B cell (primary cell): ENCODE measurements around the gene OTUB2. TPM values are rescaled to one million over a fixed set of nuclear protein-coding genes. Genes with fewer than 3 reads are reported as not detected.

Source experiments
- ATAC-seq: fragments of 200-7000 bp; cut with Tn5 transposase; one replicate; pipeline ENCODE4 v1.10.0; 2021; ENCODE audit warnings: low read depth, mild to moderate bottlenecking, moderate number of reproducible peaks, moderate library complexity
- CTCF ChIA-PET: fragments of 350-600 bp; sonication (Branson Sonifier 250); formaldehyde crosslinking; loops from one replicate; lab custom pipeline; 2021; ENCODE audit warnings: antibody characterized with exemption, inconsistent platforms; lab: Charles Lee
- POLR2A ChIA-PET: fragments of 350-600 bp; sonication (Branson Sonifier 250); formaldehyde crosslinking; loops from one replicate; lab custom pipeline; 2021; ENCODE audit warnings: antibody characterized with exemption; lab: Charles Lee
- DNase-seq: peaks from one replicate; pipeline ENCODE4 v3.0.0; 2013
- H2AFZ ChIP-seq: 2 replicates; pipeline ENCODE4 v1.6.1; 2012; ENCODE audit warnings: mild to moderate bottlenecking, low read depth, low read length; ENCODE audit not compliant: insufficient read depth, poor library complexity, severe bottlenecking
- H3K27ac ChIP-seq, 2 donors: 1 replicate in 1 of 2; 2 replicates in 1 of 2; pipeline ENCODE4 v1.5.1; 2012 to 2013; ENCODE audit warnings: low read length in 2 of 2, mild to moderate bottlenecking in 2 of 2, moderate library complexity in 1 of 2
- H3K27me3 ChIP-seq, 4 experiments: fragments of 200-600 bp in 1 of 4; sonication (generic) in 1 of 4; replicated peaks in 1 of 4; 1 replicate in 2 of 4; 2 replicates in 2 of 4; pipeline versions ENCODE4 v1.6.1 to v1.7.0; 2013 to 2016; ENCODE audit warnings: low read length in 3 of 4, mild to moderate bottlenecking in 2 of 4, mixed read lengths in 1 of 4, moderate library complexity in 1 of 4; ENCODE audit not compliant: insufficient read depth in 4 of 4, control insufficient read depth in 3 of 4; ENCODE audit errors: control extremely low read depth in 1 of 4
- H3K36me3 ChIP-seq, 2 experiments: replicated peaks in 1 of 2; 1 replicate in 1 of 2; 2 replicates in 1 of 2; pipeline versions ENCODE4 v1.6.1 to v1.7.1; 2013; ENCODE audit warnings: low read length in 1 of 2; ENCODE audit not compliant: insufficient read depth in 2 of 2, control insufficient read depth in 1 of 2; ENCODE audit errors: control extremely low read depth in 1 of 2, extremely low read depth in 1 of 2
- H3K4me1 ChIP-seq, 2 donors: fragments of 200-600 bp in 1 of 2; sonication (generic) in 1 of 2; 1 replicate in 1 of 2; 2 replicates in 1 of 2; pipeline versions ENCODE4 v1.5.1 to v1.6.1; 2013 to 2017; ENCODE audit warnings: low read length in 2 of 2; ENCODE audit not compliant: control insufficient read depth in 2 of 2, insufficient read depth in 2 of 2
- H3K4me2 ChIP-seq: replicated peaks from 2 replicates; pipeline ENCODE3; 2012; ENCODE audit warnings: mild to moderate bottlenecking, low read depth, low read length; ENCODE audit not compliant: poor library complexity, severe bottlenecking
- H3K4me3 ChIP-seq, 5 experiments: fragments of 200-600 bp in 1 of 5; sonication (generic) in 1 of 5; 1 replicate in 3 of 5; 2 replicates in 2 of 5; pipeline versions ENCODE4 v1.5.1 to v1.7.0; 2011 to 2016; ENCODE audit warnings: low read length in 4 of 5, mild to moderate bottlenecking in 4 of 5, low read depth in 2 of 5, control low read depth in 1 of 5, moderate library complexity in 1 of 5; ENCODE audit not compliant: insufficient read depth in 1 of 5; ENCODE audit errors: control extremely low read depth in 1 of 5, extremely low read depth in 1 of 5
- H3K79me2 ChIP-seq: fragments of 200-600 bp; sonication (generic); one replicate; pipeline ENCODE4 v1.6.0; 2016; ENCODE audit warnings: low read length; ENCODE audit not compliant: control insufficient read depth, insufficient read depth
- H3K9ac ChIP-seq: fragments of 200-600 bp; sonication (generic); 2 replicates; pipeline ENCODE4 v1.6.1; 2017; ENCODE audit warnings: mild to moderate bottlenecking, low read length, moderate library complexity
- H3K9me3 ChIP-seq, 3 donors: one replicate each; pipeline versions ENCODE4 v1.6.1 to v1.7.1; 2013; ENCODE audit warnings: low read length in 2 of 3; ENCODE audit not compliant: control insufficient read depth in 2 of 3, insufficient read depth in 1 of 3; ENCODE audit errors: control extremely low read depth in 1 of 3
- H4K20me1 ChIP-seq: 2 replicates; pipeline ENCODE4 v1.6.0; 2012; ENCODE audit warnings: mild to moderate bottlenecking, low read length; ENCODE audit not compliant: insufficient read depth, control insufficient read depth, poor library complexity, severe bottlenecking
- H3K27ac Mint-ChIP-seq: one replicate; pipeline ENCODE4 v1.8.0; 2021; ENCODE audit warnings: mixed read lengths
- H3K27me3 Mint-ChIP-seq: one replicate; pipeline ENCODE4 v1.8.0; 2021; ENCODE audit warnings: mixed read lengths
- H3K4me1 Mint-ChIP-seq: one replicate; pipeline ENCODE4 v1.8.0; 2021; ENCODE audit warnings: mixed read lengths
- H3K4me3 Mint-ChIP-seq: one replicate; pipeline ENCODE4 v1.8.0; 2021; ENCODE audit warnings: mixed read lengths
- H3K9me3 Mint-ChIP-seq: one replicate; pipeline ENCODE4 v1.8.0; 2022; ENCODE audit warnings: mixed read lengths; ENCODE audit not compliant: insufficient read depth
- EZH2 ChIP-seq: IDR thresholded peaks from 2 replicates; pipeline ENCODE4 v1.6.1; 2012; ENCODE audit warnings: borderline replicate concordance, low read depth, mild to moderate bottlenecking, moderate library complexity, low read length; ENCODE audit not compliant: insufficient read depth, poor library complexity, severe bottlenecking
- WGBS: methylation state at CpG from one replicate; pipeline ENCODE4 v1.1.5; 2013; ENCODE audit warnings: missing lambda C conversion rate; ENCODE audit not compliant: insufficient coverage; 5-methylcytosine and 5-hydroxymethylcytosine counted together
- intact Hi-C: fragments of 100-400 bp; cut with micrococcal nuclease; formaldehyde crosslinking; loops from one replicate; pipeline ENCODE4 v1.10.0; 2022
- polyA plus RNA-seq: library from polyadenylated mRNA; depleted of rRNA; stranded (reverse); fragments of >200 nt; gene quantifications from 2 replicates; pipeline ENCODE4 v1.2.3, GENCODE V29; 2012
- total RNA-seq, 2 donors: library from RNA; stranded (reverse); fragments of 120-200 nt in 1 of 2; gene quantifications; 1 replicate in 1 of 2; 2 replicates in 1 of 2; pipeline versions ENCODE4 v1.2.3 to v1.2.4, GENCODE V29; 2013 to 2022
- TF ChIP-seq, protein P1 (sequence below): fragments of 200-600 bp; IDR thresholded peaks from one replicate; pipeline ENCODE4 v1.8.0; 2022; ENCODE audit warnings: antibody characterized with exemption, mild to moderate bottlenecking

OTUB2 gene
- total and polyA plus RNA-seq, 2 donors (not counting 1 experiment from before 2014, with no cell fraction given): 0.04 to 0.17 TPM

DNA sequence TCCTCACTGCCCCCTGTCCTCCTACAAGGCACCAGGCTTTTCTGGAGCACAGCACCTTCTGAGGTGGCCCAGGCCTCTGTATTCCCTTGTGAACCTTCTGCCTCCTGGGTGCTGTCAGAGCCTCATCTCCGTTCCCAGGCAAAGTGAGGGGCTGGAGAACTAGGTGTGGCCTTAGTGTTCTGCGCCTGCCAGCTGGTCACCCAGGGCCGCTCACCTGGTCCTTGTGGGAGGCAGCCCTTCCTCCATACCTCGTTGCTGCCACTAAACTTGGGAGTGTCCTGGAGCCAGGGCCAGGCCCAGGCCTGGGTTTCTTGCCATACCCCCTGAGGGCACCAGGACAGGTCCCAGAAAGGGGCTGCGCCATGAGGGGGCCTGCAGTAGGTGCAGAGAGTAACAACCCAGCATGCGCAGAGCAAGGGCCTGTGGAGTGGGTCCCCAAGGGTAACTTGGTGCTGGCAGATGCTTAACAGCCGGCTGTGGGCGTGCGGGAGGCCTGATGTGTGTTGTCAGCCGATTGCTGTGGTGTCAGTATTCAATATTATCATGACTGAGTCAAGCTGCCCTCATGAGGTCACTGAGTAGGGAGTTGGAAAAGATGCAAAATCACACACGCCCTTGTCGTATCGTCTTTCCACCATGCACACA, 17.1 kb downstream of the OTUB2 start:
- 96% methylated on average over 8 of the region's 13 CpGs for WGBS
- no peak overlapping the region for H3K27ac ChIP-seq
- H3K9me3 ChIP-seq: no peaks in the 10 kb centered on the region
- ChIA-PET CTCF (no interaction called here), POLR2A (no interaction called here)
- DNase-seq (no peak), ATAC-seq (no peak)
- H2AFZ ChIP-seq: no peak overlapping the region
- H3K27ac Mint-ChIP-seq: no peak overlapping the region
- H3K27me3 ChIP-seq: no peaks in the 10 kb centered on the region
- H3K9ac ChIP-seq: no peak overlapping the region
- H3K4me3 ChIP-seq: no peak overlapping the region
- intact Hi-C loops: no loop called here
- no peak overlapping the region for H3K4me3 Mint-ChIP-seq
- H3K27me3 Mint-ChIP-seq: no peaks in the 10 kb centered on the region
- no peaks in the 10 kb centered on the region for H3K9me3 Mint-ChIP-seq
- H3K4me2 ChIP-seq: no peak overlapping the region
- H3K79me2 ChIP-seq: no peaks in the 10 kb centered on the region
- H4K20me1 ChIP-seq: no peaks in the 10 kb centered on the region
- no peaks in the 10 kb centered on the region for H3K4me1 ChIP-seq
- H3K36me3 ChIP-seq: peaks cover 0 to 30% of the 10 kb centered on the region in 2 experiments
- H3K4me1 Mint-ChIP-seq: no peaks in the 10 kb centered on the region
- TF ChIP-seq, protein P1, sequence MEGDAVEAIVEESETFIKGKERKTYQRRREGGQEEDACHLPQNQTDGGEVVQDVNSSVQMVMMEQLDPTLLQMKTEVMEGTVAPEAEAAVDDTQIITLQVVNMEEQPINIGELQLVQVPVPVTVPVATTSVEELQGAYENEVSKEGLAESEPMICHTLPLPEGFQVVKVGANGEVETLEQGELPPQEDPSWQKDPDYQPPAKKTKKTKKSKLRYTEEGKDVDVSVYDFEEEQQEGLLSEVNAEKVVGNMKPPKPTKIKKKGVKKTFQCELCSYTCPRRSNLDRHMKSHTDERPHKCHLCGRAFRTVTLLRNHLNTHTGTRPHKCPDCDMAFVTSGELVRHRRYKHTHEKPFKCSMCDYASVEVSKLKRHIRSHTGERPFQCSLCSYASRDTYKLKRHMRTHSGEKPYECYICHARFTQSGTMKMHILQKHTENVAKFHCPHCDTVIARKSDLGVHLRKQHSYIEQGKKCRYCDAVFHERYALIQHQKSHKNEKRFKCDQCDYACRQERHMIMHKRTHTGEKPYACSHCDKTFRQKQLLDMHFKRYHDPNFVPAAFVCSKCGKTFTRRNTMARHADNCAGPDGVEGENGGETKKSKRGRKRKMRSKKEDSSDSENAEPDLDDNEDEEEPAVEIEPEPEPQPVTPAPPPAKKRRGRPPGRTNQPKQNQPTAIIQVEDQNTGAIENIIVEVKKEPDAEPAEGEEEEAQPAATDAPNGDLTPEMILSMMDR: no peak
- TF ChIP-seq EZH2: no peak

GRCh38 chr14:94043756-94044475, 17.8 kb downstream of the OTUB2 start:
- no peak overlapping the region for H2AFZ ChIP-seq
- ATAC-seq (no peak), DNase-seq (no peak)
- Mint-ChIP-seq H3K4me3 (no peak overlapping the region), H3K4me1 (no peaks in the 10 kb centered on the region), H3K27me3 (no peaks in the 10 kb centered on the region), H3K27ac (peak overlapping the region; percentile 41), H3K9me3 (no peaks in the 10 kb centered on the region)
- intact Hi-C loops: no loop called here
- no peaks in the 10 kb centered on the region for H3K4me1 ChIP-seq
- WGBS: 96% methylated on average over 12 of the region's 14 CpGs
- no peaks in the 10 kb centered on the region for H3K27me3 ChIP-seq
- no peak overlapping the region for H3K9ac ChIP-seq
- no peaks in the 10 kb centered on the region for H4K20me1 ChIP-seq
- POLR2A ChIA-PET: no interaction called here
- H3K9me3 ChIP-seq: no peaks in the 10 kb centered on the region
- H3K79me2 ChIP-seq: no peaks in the 10 kb centered on the region
- CTCF ChIA-PET: no interaction called here
- no peak overlapping the region for H3K4me2 ChIP-seq
- H3K27ac ChIP-seq: no peak overlapping the region
- no peak for TF ChIP-seq EZH2
- TF ChIP-seq, protein P1: no peak
- H3K36me3 ChIP-seq: peaks cover 0 to 36% of the 10 kb centered on the region in 2 experiments
- H3K4me3 ChIP-seq: no peak overlapping the region
